Activated CD4-positive, alpha-beta T cell treated with anti-CD3 and anti-CD28 coated beads, Interleukin-2, amount 50 U/mL, for 16 hours (primary cell): ENCODE data around the gene RIIAD1.
A peak's percentile ranks its signal among the peaks of the same experiment; 100 is the strongest.
"Not testable (repeated sequence)": the region's sequence is repeated elsewhere in the genome, so short reads cannot be mapped to it uniquely, and the experiment has no call there.

Source experiments
- DNase-seq: peaks from one replicate; pipeline ENCODE4 v3.0.0-alpha.2; 2020

The RIIAD1 gene

GRCh38 chr1:151737479-151737878 lies 16.2 kb downstream of the RIIAD1 start:
- DNase-seq, result no peak

DNA sequence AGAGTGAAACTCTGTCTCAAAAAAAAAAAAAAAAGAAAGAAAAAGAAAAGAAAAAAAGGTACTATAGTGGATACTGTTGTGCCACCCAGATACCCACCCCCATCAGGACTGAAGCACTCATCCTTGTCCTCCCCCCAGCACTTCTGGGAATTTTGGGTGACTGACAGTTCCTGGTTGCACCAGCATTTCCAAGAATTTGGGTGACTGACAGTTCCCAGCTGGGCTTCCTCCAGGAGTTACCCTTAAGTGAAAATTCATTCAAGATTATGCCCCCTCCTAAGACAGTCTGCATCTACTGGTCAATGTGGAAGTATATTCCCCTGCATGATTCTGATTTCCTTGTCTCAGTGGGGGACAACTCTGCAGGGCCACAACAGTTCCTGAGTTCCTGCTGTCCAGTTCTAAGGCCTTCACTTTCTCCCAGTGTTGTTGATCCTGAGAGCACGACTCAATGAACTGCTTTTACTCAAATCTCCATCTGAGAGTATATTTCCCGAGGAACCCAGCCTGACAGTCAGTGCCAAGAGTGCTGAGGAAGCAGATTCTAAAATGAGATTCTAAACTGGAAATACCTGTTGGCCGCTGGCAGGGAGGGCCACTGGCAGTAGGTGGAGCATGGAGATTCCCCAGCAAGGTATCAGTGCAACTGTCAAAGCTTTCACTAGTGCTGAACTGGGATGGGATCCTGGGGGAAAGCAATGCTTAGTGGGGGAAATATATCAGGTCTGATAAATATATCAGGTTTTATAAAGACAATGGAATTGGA lies 18.5 kb downstream of the RIIAD1 start:
- no peak for DNase-seq

DNA sequence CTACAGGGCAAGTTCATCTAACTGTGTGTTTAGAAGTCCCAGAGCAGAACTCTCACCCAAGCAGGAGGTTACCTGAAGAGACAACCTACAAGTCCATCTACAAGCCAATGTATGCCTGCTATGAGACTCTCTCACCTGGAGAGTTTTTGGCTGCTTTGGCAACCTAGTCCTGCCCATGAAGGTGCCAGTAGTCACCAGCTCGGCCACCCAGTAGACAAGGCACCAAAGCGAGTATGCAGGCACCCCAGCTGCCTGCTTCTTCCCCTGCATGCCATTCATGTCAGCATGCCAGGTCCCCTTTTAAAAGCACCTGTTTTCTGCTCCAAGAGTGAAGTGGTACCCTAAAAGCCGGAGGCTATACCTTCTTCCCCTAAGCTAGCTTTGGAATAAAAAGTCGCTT lies 20.2 kb downstream of the RIIAD1 start:
- DNase-seq, result no peak

DNA sequence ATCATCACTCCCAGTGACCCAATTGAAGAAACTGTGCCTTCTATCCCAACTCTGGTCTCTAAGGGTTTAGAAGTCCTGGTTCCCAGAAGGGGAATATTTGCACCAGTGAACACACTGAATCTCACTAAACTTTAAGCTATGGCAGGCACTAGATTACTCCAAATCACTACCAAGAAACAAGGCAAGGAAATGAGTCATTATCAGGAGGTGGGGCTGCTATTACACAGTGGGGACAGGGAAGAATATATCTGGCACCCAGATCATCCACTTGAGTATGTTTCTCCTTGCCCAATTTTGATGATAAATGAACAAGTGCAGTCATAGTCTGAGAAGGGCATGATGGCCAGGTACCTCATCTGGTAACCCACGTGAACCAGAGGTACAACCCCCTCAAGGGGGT lies 35.0 kb downstream of the RIIAD1 start:
- peak; percentile 42 for DNase-seq

GRCh38 chr1:151759241-151759640 lies 37.9 kb downstream of the RIIAD1 start:
- DNase-seq, result no peak

- DNase-seq, result no peak
Measured at GRCh38 chr1:151760597-151761385, 39.5 kb downstream of the RIIAD1 start.

- peak; percentile 93 for DNase-seq
Measured at GRCh38 chr1:151762941-151763921, 41.9 kb downstream of the RIIAD1 start, which contains the start of gene MRPL9. Gene MRPL9, minus strand, starts transcription at chr1:151763496. Its CDS starts 17 bp downstream, at chr1:151763479.

GRCh38 chr1:151763990-151764389 lies 42.7 kb downstream of the RIIAD1 start:
- DNase-seq, result no peak

- DNase-seq, result not testable (repeated sequence)
Measured at GRCh38 chr1:151768351-151769066, 47.2 kb downstream of the RIIAD1 start.

DNA sequence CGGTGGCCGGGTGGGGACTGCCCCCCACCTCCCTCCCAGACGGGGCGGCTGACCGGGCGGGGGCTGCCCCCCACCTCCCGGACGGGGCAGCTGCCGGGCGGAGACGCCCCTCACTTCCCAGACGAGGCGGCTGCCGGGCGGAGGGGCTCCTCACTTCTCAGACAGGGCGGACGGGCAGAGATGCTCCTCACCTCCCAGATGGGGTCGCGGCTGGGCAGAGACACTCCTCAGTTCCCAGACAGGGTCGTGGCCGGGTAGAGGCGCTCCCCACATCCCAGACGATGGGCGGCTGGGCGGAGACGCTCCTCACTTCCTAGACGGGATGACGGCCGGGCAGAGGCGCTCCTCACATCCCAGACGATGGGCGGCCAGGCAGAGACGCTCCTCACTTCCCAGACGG lies 47.9 kb downstream of the RIIAD1 start:
- not testable (repeated sequence) for DNase-seq

DNA sequence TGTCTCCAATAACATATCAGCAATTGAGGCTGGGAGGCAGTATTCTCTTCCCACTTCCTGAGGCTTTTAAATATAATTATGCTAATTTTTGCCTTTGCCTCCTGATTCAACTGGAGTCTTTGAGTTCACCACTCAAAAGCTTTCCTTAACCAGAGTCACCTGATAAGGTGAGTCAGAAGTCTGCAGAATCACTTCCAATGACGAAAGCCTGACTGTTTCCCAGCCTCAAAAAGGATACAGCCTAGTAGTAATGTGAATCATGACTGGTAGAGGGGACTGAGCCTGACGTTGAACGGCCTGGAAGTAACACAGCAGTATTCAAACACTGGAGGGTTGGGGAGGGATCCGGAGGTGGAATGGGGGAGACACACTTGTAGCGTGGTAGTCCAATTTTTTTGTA lies 52.4 kb downstream of the RIIAD1 start:
- DNase-seq, result no peak

- DNase-seq, result no peak
Measured at GRCh38 chr1:151774256-151774922, 53.1 kb downstream of the RIIAD1 start.

DNA sequence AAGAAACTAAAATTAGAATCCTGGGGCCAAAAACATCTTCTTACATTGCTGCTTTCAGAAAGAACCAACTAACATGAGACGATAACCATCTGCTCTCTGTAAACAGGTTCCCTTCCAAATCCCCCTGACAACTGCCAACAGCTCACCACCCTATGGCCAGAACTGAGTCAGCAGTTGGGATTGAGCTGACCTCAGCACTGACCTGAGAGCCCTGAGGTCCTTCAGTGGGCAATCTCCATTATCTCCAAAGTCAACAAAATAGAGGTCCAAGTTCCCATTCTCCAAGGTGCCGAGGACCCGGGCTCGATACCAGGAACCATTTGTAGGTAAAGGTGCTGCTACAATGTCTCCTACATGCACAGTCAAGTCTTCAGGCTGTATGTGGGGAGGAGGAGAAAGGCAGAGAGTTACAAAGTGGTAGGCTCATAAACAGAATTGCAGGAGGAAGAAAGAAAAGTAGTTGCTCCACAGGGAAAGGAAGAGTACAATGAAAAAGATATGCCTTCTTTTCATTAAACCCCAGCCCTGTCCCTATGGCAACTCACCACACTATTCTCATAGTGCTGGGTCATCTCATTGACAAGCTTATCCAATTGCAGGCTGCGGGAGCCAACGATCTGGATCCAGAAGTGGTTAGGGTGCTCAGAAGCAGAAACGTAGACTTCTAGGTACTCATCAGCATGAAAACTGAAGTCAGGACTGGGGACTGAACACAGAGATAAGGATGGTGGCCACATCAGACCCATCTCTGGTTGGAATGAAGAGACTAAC lies 54.8 kb downstream of the RIIAD1 start:
- no peak for DNase-seq

- no peak for DNase-seq
Measured at GRCh38 chr1:151776665-151777062, 55.3 kb downstream of the RIIAD1 start.

- DNase-seq, result no peak
Measured at GRCh38 chr1:151777317-151777716, 56.0 kb downstream of the RIIAD1 start.
